Stimulated activated CD8-positive, alpha-beta memory T cell treated with anti-CD3 and anti-CD28 coated beads, Interleukin-7, amount 100 ng/mL, for 1 hour (primary cell): ENCODE results near the gene MSL1.

ENCODE experiments used
- DNase-seq, 2 donors: peaks; one replicate each; pipeline ENCODE4 v3.0.0-alpha.2; 2020; ENCODE audit warnings: low read depth in 2 of 2

The MSL1 gene

GRCh38 chr17:40104594-40105486 lies 16.9 kb upstream of the MSL1 start:
- no peak for DNase-seq

- no peak for DNase-seq
Observed at GRCh38 chr17:40105861-40106759, 15.7 kb upstream of the MSL1 start.

GRCh38 chr17:40106760-40107521 lies 14.8 kb upstream of the MSL1 start:
- no peak for DNase-seq

GRCh38 chr17:40107522-40108174 lies 14.1 kb upstream of the MSL1 start:
- no peak for DNase-seq

- DNase-seq = no peak
Observed at GRCh38 chr17:40108970-40109824, 12.6 kb upstream of the MSL1 start.

- DNase-seq = no peak
Observed at GRCh38 chr17:40110026-40110845, 11.5 kb upstream of the MSL1 start.

- DNase-seq = peak in 1 of 2 donors; percentile 43
Observed at GRCh38 chr17:40111221-40112128, 10.3 kb upstream of the MSL1 start.

- no peak for DNase-seq
Observed at GRCh38 chr17:40112191-40112711, 9.5 kb upstream of the MSL1 start.

GRCh38 chr17:40112718-40113109 lies 9.1 kb upstream of the MSL1 start:
- no peak for DNase-seq

- DNase-seq = peak; percentile 83 to 88
Observed at GRCh38 chr17:40113110-40113906, 8.5 kb upstream of the MSL1 start.

GRCh38 chr17:40113907-40114245 lies 7.9 kb upstream of the MSL1 start:
- DNase-seq = no peak

GRCh38 chr17:40115101-40115436 lies 6.7 kb upstream of the MSL1 start:
- no peak for DNase-seq

- no peak for DNase-seq
Observed at GRCh38 chr17:40122136-40122998, 596 bp downstream of the MSL1 start.

GRCh38 chr17:40122999-40123810 lies 1.4 kb downstream of the MSL1 start:
- no peak for DNase-seq

- no peak for DNase-seq
Observed at GRCh38 chr17:40123811-40124114, 2.0 kb downstream of the MSL1 start.
